ENCODE measurements around the gene UBE2F.
"Not testable (repeated sequence)": the region's sequence is repeated elsewhere in the genome, so short reads cannot be mapped to it uniquely, and the experiment has no call there.

The UBE2F gene

GRCh38 chr2:237962432-237963084 lies 4.3 kb upstream of the UBE2F start:
- H3K36me3 ChIP-seq (ENCODE audit: control insufficient read depth, insufficient read depth, low read length) = no peaks in the 10 kb centered on the region
- no peak overlapping the region for H2AFZ ChIP-seq
- H3K27me3 ChIP-seq (ENCODE audit: control insufficient read depth, insufficient read depth, low read length) = no peaks in the 10 kb centered on the region
- peaks cover 2% of the 10 kb centered on the region for H3K79me2 ChIP-seq
- H3K27ac ChIP-seq = no peak overlapping the region
- H3K4me1 ChIP-seq = peaks cover 3% of the 10 kb centered on the region
- no peak overlapping the region for H3K9ac ChIP-seq
- no peak overlapping the region for H3K4me3 ChIP-seq (ENCODE audit: low read depth, low read length)
- H3K9me3 ChIP-seq (ENCODE audit: control insufficient read depth, low read length) = no peaks in the 10 kb centered on the region
- TF ChIP-seq, protein P1, sequence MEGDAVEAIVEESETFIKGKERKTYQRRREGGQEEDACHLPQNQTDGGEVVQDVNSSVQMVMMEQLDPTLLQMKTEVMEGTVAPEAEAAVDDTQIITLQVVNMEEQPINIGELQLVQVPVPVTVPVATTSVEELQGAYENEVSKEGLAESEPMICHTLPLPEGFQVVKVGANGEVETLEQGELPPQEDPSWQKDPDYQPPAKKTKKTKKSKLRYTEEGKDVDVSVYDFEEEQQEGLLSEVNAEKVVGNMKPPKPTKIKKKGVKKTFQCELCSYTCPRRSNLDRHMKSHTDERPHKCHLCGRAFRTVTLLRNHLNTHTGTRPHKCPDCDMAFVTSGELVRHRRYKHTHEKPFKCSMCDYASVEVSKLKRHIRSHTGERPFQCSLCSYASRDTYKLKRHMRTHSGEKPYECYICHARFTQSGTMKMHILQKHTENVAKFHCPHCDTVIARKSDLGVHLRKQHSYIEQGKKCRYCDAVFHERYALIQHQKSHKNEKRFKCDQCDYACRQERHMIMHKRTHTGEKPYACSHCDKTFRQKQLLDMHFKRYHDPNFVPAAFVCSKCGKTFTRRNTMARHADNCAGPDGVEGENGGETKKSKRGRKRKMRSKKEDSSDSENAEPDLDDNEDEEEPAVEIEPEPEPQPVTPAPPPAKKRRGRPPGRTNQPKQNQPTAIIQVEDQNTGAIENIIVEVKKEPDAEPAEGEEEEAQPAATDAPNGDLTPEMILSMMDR (IDR thresholded peaks at IDR 0.05) = no peak
- no peak overlapping the region for H3K4me2 ChIP-seq (ENCODE audit: low read length)

- H3K27me3 ChIP-seq (ENCODE audit: control insufficient read depth, insufficient read depth, low read length); H3K9me3 ChIP-seq (ENCODE audit: control insufficient read depth, low read length); H3K9ac ChIP-seq; H3K4me3 ChIP-seq (ENCODE audit: low read depth, low read length); H3K27ac ChIP-seq; H2AFZ ChIP-seq; H3K4me2 ChIP-seq (ENCODE audit: low read length); H3K36me3 ChIP-seq (ENCODE audit: control insufficient read depth, insufficient read depth, low read length): not testable (repeated sequence)
- Histone ChIP-seq H3K79me2 (peaks cover 10% of the 10 kb centered on the region), H3K4me1 (peaks cover 10% of the 10 kb centered on the region)
Measured at GRCh38 chr2:237963490-237963991, 3.3 kb upstream of the UBE2F start.

- Histone ChIP-seq H3K27me3 (ENCODE audit: control insufficient read depth, insufficient read depth, low read length) (no peaks in the 10 kb centered on the region), H3K27ac (no peak overlapping the region), H3K36me3 (ENCODE audit: control insufficient read depth, insufficient read depth, low read length) (no peaks in the 10 kb centered on the region), H3K4me3 (ENCODE audit: low read depth, low read length) (no peak overlapping the region), H3K9me3 (ENCODE audit: control insufficient read depth, low read length) (no peaks in the 10 kb centered on the region), H2AFZ (peak overlapping the region; percentile 25), H3K4me1 (peaks cover 10% of the 10 kb centered on the region), H3K79me2 (peaks cover 13% of the 10 kb centered on the region), H3K9ac (no peak overlapping the region), H3K4me2 (ENCODE audit: low read length) (no peak overlapping the region)
- TF ChIP-seq, protein P1 (IDR thresholded peaks at IDR 0.05) = no peak
Measured at GRCh38 chr2:237964194-237964577, 2.6 kb upstream of the UBE2F start.

DNA sequence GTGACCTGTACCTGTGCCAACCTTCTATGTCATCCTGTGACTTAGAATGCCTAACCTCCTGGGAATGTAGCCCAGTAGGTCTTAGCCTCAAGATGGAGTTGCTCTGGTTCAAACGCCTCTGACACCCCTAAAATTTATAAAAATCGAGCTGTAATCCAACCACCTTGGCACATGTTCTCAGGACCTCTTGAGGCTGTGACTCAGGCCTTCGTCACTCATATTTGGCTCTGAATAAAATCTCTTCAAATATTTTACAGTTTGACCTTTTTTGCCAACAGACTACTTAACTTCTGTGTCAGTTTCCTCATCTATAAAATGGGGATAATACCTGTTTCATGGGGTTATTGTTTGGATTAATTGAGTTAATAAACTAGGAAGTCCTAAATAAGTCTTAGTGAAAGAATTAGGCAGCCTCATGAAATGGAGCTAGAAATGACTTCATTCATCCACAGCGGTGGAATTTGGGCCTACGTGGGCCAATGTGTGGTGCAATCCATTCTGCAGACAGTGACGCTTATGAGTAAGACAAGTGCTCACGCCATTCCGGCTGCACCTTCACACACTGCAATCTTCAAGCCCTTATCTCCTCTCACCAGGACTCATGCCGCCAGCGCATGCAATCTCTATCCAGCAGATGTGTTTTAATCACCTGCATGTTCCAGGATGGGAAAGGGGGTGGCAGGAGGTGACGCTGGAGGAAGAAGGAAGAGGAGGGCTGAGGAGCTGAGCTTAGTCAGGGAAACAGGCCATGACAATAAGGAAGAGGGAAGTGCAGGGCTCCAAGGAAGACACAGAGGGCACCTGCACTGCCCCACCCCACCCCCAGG lies 2.0 kb upstream of the UBE2F start:
- H3K9ac ChIP-seq = no peak overlapping the region
- TF ChIP-seq, protein P1 (IDR thresholded peaks at IDR 0.05) = no peak
- H3K79me2 ChIP-seq = peaks cover 19% of the 10 kb centered on the region
- H3K4me2 ChIP-seq (ENCODE audit: low read length) = no peak overlapping the region
- no peak overlapping the region for H3K27ac ChIP-seq
- no peak overlapping the region for H3K4me3 ChIP-seq (ENCODE audit: low read depth, low read length)
- peaks cover 10% of the 10 kb centered on the region for H3K4me1 ChIP-seq
- H3K36me3 ChIP-seq (ENCODE audit: control insufficient read depth, insufficient read depth, low read length) = no peaks in the 10 kb centered on the region
- H2AFZ ChIP-seq = no peak overlapping the region
- no peaks in the 10 kb centered on the region for H3K27me3 ChIP-seq (ENCODE audit: control insufficient read depth, insufficient read depth, low read length)
- no peaks in the 10 kb centered on the region for H3K9me3 ChIP-seq (ENCODE audit: control insufficient read depth, low read length)

- H3K27me3 ChIP-seq (ENCODE audit: control insufficient read depth, insufficient read depth, low read length); H3K27ac ChIP-seq; H3K9me3 ChIP-seq (ENCODE audit: control insufficient read depth, low read length); H3K9ac ChIP-seq; H3K36me3 ChIP-seq (ENCODE audit: control insufficient read depth, insufficient read depth, low read length): not testable (repeated sequence)
- Histone ChIP-seq H3K4me1 (peaks cover 10% of the 10 kb centered on the region), H3K4me2 (ENCODE audit: low read length) (peak overlapping the region; percentile 54), H2AFZ (peak overlapping the region; percentile 97), H3K79me2 (peaks cover 30% of the 10 kb centered on the region), H3K4me3 (ENCODE audit: low read depth, low read length) (peak overlapping the region; percentile 61)
Measured at GRCh38 chr2:237965844-237966243, 970 bp upstream of the UBE2F start.

Data from parathyroid adenoma (tissue), 2 donors.